AG04449 (cell line): ENCODE measurements around the gene TMEM8B.

Experiments used
- CTCF ChIA-PET: fragments of 350-600 bp; formaldehyde crosslinking; extraction: SDS; loops from one replicate; lab custom pipeline; 2021; ENCODE audit warnings: antibody characterized with exemption; lab: Yijun Ruan, JAX
- POLR2A ChIA-PET: fragments of 400-600, 350-600 bp; formaldehyde crosslinking; extraction: SDS; loops from one replicate; lab custom pipeline; 2020; ENCODE audit warnings: antibody characterized with exemption, inconsistent platforms; lab: Yijun Ruan, JAX
- DNase-seq: peaks from one replicate; pipeline ENCODE4 v3.0.0-alpha.2; 2010; ENCODE audit warnings: low read depth, low spot score
- H3K4me3 ChIP-seq: 2 replicates; pipeline ENCODE4 v1.5.1; 2011; ENCODE audit warnings: low read depth, mild to moderate bottlenecking, control low read depth, low read length
- TF ChIP-seq, protein P1 (sequence below): IDR thresholded peaks from one replicate; pipeline ENCODE4 v1.5.1; 2011; ENCODE audit warnings: mild to moderate bottlenecking, moderate library complexity, low read length, control low read depth, inconsistent platforms; ENCODE audit not compliant: insufficient read depth; ENCODE audit errors: missing control alignments

Gene TMEM8B

DNA sequence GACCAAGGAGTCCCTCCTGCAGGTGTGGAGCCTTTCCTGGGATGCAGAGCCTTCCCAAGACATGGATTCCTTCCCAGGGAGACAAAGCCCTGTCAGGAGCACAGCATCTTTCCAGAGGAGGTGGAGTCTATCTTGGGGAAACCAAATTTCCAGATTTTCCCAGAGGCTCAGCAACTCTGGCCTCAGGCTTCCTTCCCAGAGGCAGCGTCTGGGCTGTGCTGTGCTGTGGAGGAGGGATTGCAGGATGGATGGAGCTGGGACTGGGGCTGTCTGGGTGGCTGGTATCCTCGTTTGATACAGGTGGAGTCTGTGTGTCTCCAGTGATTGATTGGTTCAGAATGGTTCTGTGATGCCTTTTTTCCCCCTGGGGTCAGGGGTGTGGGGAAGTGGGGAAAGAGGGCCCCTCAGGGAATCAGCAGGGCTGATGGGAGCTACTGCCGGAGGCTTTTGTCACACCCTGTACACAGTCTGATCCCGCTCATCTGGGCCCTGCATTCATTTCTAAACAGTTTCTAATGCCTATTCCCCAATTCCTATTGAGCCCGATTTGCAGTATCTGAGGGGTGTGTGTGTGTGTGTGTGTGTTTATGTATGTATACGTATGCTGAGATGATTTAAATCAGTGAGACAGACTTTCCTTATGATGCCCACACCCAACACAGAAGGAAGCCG, 25.2 kb downstream of the TMEM8B start:
- TF ChIP-seq, protein P1, sequence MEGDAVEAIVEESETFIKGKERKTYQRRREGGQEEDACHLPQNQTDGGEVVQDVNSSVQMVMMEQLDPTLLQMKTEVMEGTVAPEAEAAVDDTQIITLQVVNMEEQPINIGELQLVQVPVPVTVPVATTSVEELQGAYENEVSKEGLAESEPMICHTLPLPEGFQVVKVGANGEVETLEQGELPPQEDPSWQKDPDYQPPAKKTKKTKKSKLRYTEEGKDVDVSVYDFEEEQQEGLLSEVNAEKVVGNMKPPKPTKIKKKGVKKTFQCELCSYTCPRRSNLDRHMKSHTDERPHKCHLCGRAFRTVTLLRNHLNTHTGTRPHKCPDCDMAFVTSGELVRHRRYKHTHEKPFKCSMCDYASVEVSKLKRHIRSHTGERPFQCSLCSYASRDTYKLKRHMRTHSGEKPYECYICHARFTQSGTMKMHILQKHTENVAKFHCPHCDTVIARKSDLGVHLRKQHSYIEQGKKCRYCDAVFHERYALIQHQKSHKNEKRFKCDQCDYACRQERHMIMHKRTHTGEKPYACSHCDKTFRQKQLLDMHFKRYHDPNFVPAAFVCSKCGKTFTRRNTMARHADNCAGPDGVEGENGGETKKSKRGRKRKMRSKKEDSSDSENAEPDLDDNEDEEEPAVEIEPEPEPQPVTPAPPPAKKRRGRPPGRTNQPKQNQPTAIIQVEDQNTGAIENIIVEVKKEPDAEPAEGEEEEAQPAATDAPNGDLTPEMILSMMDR: no peak
- POLR2A ChIA-PET: no interaction called here
- CTCF ChIA-PET: interaction anchor here (1.2 to 1.7 kb wide), 2 partner anchors 28 to 64 kb away, joined by 3 to 5 read pairs; no protein-coding TSS in a partner anchor
- H3K4me3 ChIP-seq: no peak overlapping the region
- DNase-seq: no peak

DNA sequence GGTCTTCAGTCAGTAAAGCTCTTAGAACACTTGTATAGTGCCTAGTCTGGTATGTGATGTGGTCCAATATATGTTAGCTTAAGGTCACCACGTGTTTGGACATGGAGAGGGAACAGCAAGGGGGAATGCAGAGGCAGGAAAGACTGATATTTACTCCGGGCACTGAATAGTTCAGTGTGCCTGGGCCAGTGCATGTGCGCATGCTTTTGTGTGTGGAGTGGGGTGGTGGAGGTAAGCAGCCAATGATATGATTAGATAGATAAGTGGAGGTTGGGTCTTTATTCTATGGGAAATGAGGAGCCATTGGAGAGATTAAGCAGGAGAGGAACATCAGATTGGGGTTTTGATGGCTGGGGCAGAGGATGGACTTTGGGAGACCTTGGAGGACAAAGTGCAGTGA, 27.2 kb downstream of the TMEM8B start:
- ChIA-PET POLR2A (no interaction called here), CTCF (interaction anchor here (0.7 to 1.6 kb wide), 5 partner anchors 9 to 472 kb away, joined by 3 to 11 read pairs (median 3); no protein-coding TSS in a partner anchor)
- TF ChIP-seq, protein P1: no peak
- no peak overlapping the region for H3K4me3 ChIP-seq
- no peak for DNase-seq

DNA sequence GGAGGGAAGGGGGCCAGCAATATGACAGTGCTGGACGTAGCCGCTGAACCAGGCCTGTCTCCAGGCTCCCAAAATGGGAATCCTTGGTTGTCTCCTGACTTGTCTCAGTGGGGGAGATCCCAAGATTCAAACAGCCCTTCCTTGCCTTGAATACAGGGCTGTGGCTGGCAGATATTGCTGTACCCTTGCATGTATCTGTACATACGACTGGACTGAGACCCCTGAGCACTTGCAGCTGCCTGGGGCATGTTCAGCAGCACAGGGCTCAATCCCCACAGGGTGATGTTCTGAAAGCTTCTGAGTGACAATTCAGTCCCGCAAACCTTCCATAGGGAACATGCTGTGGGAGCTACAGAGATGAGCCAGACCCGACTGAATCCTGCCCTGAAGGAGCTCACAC, 27.9 kb downstream of the TMEM8B start:
- ChIA-PET CTCF (interaction anchor here (1.4 to 1.7 kb wide), 6 partner anchors 8 to 66 kb away, joined by 3 to 11 read pairs (median 6); no protein-coding TSS in a partner anchor), POLR2A (no interaction called here)
- no peak for DNase-seq
- no peak overlapping the region for H3K4me3 ChIP-seq
- TF ChIP-seq, protein P1: no peak

DNA sequence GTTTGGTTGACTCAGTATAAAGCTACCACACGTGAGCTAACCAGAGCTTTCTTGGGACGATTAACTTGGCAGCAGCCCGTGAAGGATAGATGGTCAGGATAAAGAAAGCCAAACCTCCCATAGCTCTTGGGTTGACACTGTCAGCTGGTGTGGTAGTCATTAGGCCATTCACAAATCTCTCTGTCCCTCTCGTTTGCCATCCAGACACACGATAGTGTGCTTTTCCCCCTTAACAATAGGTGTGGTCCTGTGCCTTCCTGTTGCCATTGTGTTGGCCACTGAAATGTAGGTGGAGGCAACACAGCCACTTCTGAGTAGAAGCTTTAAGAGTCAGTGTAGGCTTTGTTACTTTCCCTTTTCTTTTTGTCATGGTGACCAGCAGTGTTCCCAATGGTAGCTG, 29.4 kb downstream of the TMEM8B start:
- CTCF ChIA-PET: interaction anchor here (0.9 to 2.2 kb wide), 4 partner anchors 10 to 23 kb away, joined by 3 to 16 read pairs (median 5); no protein-coding TSS in a partner anchor
- POLR2A ChIA-PET: no interaction called here
- no peak overlapping the region for H3K4me3 ChIP-seq
- no peak for DNase-seq
- TF ChIP-seq, protein P1: no peak

DNA sequence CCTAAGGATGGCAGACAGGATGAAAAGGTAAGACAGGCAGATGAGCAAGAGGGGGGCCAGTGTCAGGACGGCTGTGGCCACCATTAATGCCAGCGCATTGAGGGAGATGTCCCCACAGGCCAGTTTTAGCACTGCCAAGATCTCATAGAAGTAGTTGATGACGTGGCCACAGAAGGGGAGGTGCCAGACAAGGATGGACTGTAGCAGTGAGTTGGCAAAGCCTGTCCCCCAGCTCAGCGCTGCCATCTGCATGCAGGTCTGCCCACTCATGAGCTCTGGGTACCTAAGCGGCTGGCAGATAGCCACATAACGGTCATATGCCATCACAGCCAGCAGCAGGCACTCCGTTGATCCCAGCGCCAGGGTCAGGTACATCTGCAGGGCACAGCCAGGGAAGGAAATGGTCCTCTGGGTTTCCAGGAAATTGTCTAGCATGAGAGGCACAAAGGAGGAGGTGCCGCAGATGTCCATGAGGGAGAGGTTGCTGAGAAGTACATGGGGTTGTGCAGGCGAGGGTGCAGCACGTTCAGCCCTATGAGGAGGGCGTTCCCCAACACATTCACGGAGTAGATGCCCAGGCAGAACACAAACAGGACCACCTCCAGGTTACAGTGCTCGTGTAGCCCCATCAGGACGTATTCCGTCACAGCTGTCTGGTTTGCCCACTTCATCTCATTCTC, 30.4 kb downstream of the TMEM8B start:
- ChIA-PET CTCF (interaction anchor here (2.2 kb wide), 1 partner anchor 22 kb away, joined by 16 read pairs; no protein-coding TSS in a partner anchor), POLR2A (no interaction called here)
- no peak for DNase-seq
- H3K4me3 ChIP-seq: no peak overlapping the region
- TF ChIP-seq, protein P1: no peak

DNA sequence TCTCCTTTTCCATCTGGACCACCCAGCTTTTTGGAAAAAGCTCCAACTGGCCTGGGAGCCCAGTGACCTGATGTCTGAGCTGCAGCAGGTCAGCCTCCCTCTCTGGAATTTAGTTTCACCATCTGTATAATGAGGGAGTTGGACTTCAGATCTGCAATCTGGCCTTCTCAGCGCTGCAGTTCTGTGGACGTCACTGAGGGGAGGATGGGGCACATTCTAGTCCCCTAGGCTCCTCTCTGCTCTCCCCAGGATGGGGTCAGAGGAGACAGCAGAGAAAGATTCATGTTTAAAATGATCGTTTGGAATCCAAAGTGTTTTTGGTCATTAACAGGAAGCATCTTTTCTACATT, 30.9 kb downstream of the TMEM8B start:
- TF ChIP-seq, protein P1: no peak
- no peak overlapping the region for H3K4me3 ChIP-seq
- DNase-seq: no peak
- ChIA-PET CTCF (interaction anchor here (2.2 kb wide), 1 partner anchor 22 kb away, joined by 16 read pairs; no protein-coding TSS in a partner anchor), POLR2A (no interaction called here)
